ENCODE results near the gene GLB1L. TPM values are rescaled to one million over a fixed set of nuclear protein-coding genes. Genes with fewer than 3 reads are reported as not detected.

GLB1L gene
- total and polyA plus RNA-seq, 2 experiments from 2014 or later, result 6.6 to 9.6 TPM

GRCh38 chr2:219234331-219234730 lies 10.9 kb downstream of the GLB1L start:
- H3K9me2 ChIP-seq (replicated peaks; ENCODE audit: insufficient read depth), result no peaks in the 10 kb centered on the region
- 98% methylated on average over 3 of the region's 3 CpGs for WGBS (ENCODE audit: low lambda C conversion rate, missing lambda C conversion rate)
- H3K79me2 ChIP-seq, result peaks cover 24% of the 10 kb centered on the region
- TF ChIP-seq CTCF (IDR thresholded peaks at IDR 0.05; ENCODE audit: poor library complexity) (no peak), EZH2phosphoT487 (IDR thresholded peaks at IDR 0.05; ENCODE audit: low read depth, severe bottlenecking, unreplicated experiment) (no peak), EZH2 (IDR thresholded peaks at IDR 0.05; ENCODE audit: borderline replicate concordance) (no peak)
- no peaks in the 10 kb centered on the region for H3K27me3 ChIP-seq
- H3K27ac ChIP-seq, result no peak overlapping the region
- no peak for DNase-seq (ENCODE audit: low spot score)
- H2AFZ ChIP-seq, result no peak overlapping the region
- no peak overlapping the region for H3K4me3 ChIP-seq
- no peaks in the 10 kb centered on the region for H3K36me3 ChIP-seq (replicated peaks; ENCODE audit: insufficient read depth, low read depth)
- H3K4me2 ChIP-seq, result no peak overlapping the region
- no peaks in the 10 kb centered on the region for H3K9me3 ChIP-seq (ENCODE audit: low read depth)
- peaks cover 7% of the 10 kb centered on the region for H3K4me1 ChIP-seq (ENCODE audit: insufficient read depth)
- no peaks in the 10 kb centered on the region for H4K20me1 ChIP-seq (ENCODE audit: insufficient read depth, poor library complexity, severe bottlenecking)

GRCh38 chr2:219230059-219230540 lies 15.1 kb downstream of the GLB1L start:
- peaks cover 49% of the 10 kb centered on the region for H3K79me2 ChIP-seq
- WGBS (ENCODE audit: low lambda C conversion rate, missing lambda C conversion rate), result 1% methylated on average over 24 of the region's 24 CpGs
- no peaks in the 10 kb centered on the region for H4K20me1 ChIP-seq (ENCODE audit: insufficient read depth, poor library complexity, severe bottlenecking)
- H3K9me3 ChIP-seq (ENCODE audit: low read depth), result no peaks in the 10 kb centered on the region
- peak overlapping the region; percentile 65 for H2AFZ ChIP-seq
- peak overlapping the region; percentile 78 for H3K4me3 ChIP-seq
- H3K4me1 ChIP-seq (ENCODE audit: insufficient read depth), result peaks cover 16% of the 10 kb centered on the region
- H3K9me2 ChIP-seq (replicated peaks; ENCODE audit: insufficient read depth), result no peaks in the 10 kb centered on the region
- H3K36me3 ChIP-seq (replicated peaks; ENCODE audit: insufficient read depth, low read depth), result no peaks in the 10 kb centered on the region
- no peaks in the 10 kb centered on the region for H3K27me3 ChIP-seq
- DNase-seq (ENCODE audit: low spot score), result peak; percentile 81
- TF ChIP-seq EZH2phosphoT487 (IDR thresholded peaks at IDR 0.05; ENCODE audit: low read depth, severe bottlenecking, unreplicated experiment) (no peak), EZH2 (IDR thresholded peaks at IDR 0.05; ENCODE audit: borderline replicate concordance) (no peak), CTCF (IDR thresholded peaks at IDR 0.05; ENCODE audit: poor library complexity) (no peak)
- H3K27ac ChIP-seq, result peak overlapping the region; percentile 90
- H3K4me2 ChIP-seq, result peak overlapping the region; percentile 85

GRCh38 chr2:219229305-219230058 lies 15.8 kb downstream of the GLB1L start, which contains the start of the genes ANKZF1 and ATG9A:
TSS of gene ANKZF1 (plus strand) at chr2:219229806. CDS start at chr2:219230258, 452 bp downstream.
TSS of gene ATG9A (minus strand) at chr2:219229636. CDS start at chr2:219228024, 1,612 bp downstream.
- H3K27me3 ChIP-seq, result no peaks in the 10 kb centered on the region
- no peaks in the 10 kb centered on the region for H3K9me3 ChIP-seq (ENCODE audit: low read depth)
- H2AFZ ChIP-seq, result peak within 1 kb of the TSS; percentile 68
- TF ChIP-seq EZH2 (IDR thresholded peaks at IDR 0.05; ENCODE audit: borderline replicate concordance), result no peak
- no peak for TF ChIP-seq CTCF (IDR thresholded peaks at IDR 0.05; ENCODE audit: poor library complexity)
- TF ChIP-seq EZH2phosphoT487 (IDR thresholded peaks at IDR 0.05; ENCODE audit: low read depth, severe bottlenecking, unreplicated experiment), result no peak
- DNase-seq (ENCODE audit: low spot score), result peak; percentile 99
- H3K4me3 ChIP-seq, result peak within 1 kb of the TSS; percentile 78
- no peaks in the 10 kb centered on the region for H4K20me1 ChIP-seq (ENCODE audit: insufficient read depth, poor library complexity, severe bottlenecking)
- no peaks in the 10 kb centered on the region for H3K9me2 ChIP-seq (replicated peaks; ENCODE audit: insufficient read depth)
- H3K27ac ChIP-seq, result peak within 1 kb of the TSS; percentile 97
- H3K79me2 ChIP-seq, result peaks cover 49% of the 10 kb centered on the region
- H3K4me2 ChIP-seq, result peak within 1 kb of the TSS; percentile 99
- H3K4me1 ChIP-seq (ENCODE audit: insufficient read depth), result peaks cover 16% of the 10 kb centered on the region
- WGBS (ENCODE audit: low lambda C conversion rate, missing lambda C conversion rate), result under 1% methylated on average over 57 of the region's 80 CpGs
- no peaks in the 10 kb centered on the region for H3K36me3 ChIP-seq (replicated peaks; ENCODE audit: insufficient read depth, low read depth)

Data from hepatocyte (in vitro differentiated cells).